Gastroesophageal sphincter (tissue), 4 donors: ENCODE results near the gene ACP1. TPM values are rescaled to one million over a fixed set of nuclear protein-coding genes. Genes with fewer than 3 reads are reported as not detected.

Experiments
- ATAC-seq: fragments of 150-250 bp; one replicate; pipeline ENCODE4 v1.9.1; 2016; ENCODE audit warnings: mild to moderate bottlenecking, moderate library complexity
- H3K27ac ChIP-seq, 4 donors: fragments of 200-600 bp; sonication (generic) in 3 of 4; 1 replicate in 3 of 4; 2 replicates in 1 of 4; pipeline ENCODE4 v1.5.1; 2016 to 2019
- H3K27me3 ChIP-seq: fragments of 200-600 bp; sonication (generic); one replicate; pipeline ENCODE4 v1.5.1; 2019
- H3K36me3 ChIP-seq, 2 donors: fragments of 200-600 bp; sonication (generic); one replicate each; pipeline ENCODE4 v1.5.1; 2019; ENCODE audit warnings: control low read depth in 1 of 2
- H3K4me1 ChIP-seq, 3 donors: fragments of 200-600 bp; sonication (generic); 1 replicate in 2 of 3; 2 replicates in 1 of 3; pipeline ENCODE4 v1.5.1; 2016 to 2019; ENCODE audit warnings: control low read depth in 2 of 3
- H3K4me3 ChIP-seq, 2 donors: fragments of 200-600 bp; sonication (generic); one replicate each; pipeline ENCODE4 v1.5.1; 2019; ENCODE audit warnings: mild to moderate bottlenecking in 1 of 2, moderate library complexity in 1 of 2
- H3K9me3 ChIP-seq, 3 donors: fragments of 200-600 bp; sonication (generic); one replicate each; pipeline ENCODE4 v1.5.1; 2017 to 2019; ENCODE audit warnings: control low read depth in 2 of 3
- CTCF ChIP-seq, 4 experiments: fragments of 200-600 bp in 2 of 4; fragments of 450-650 bp in 2 of 4; sonication (generic) in 1 of 4; IDR thresholded peaks; one replicate each; pipeline ENCODE4 v1.5.1; 2017 to 2019; ENCODE audit warnings: antibody characterized with exemption in 4 of 4, mild to moderate bottlenecking in 2 of 4, moderate library complexity in 2 of 4
- EP300 ChIP-seq: sonication (generic); formaldehyde crosslinking; IDR thresholded peaks from one replicate; pipeline ENCODE4 v1.6.1; 2017; ENCODE audit warnings: antibody characterized with exemption, mild to moderate bottlenecking
- POLR2A ChIP-seq, 2 donors: fragments of 450-650 bp; IDR thresholded peaks; one replicate each; pipeline ENCODE4 v1.6.1; 2017; ENCODE audit warnings: antibody characterized with exemption in 2 of 2, mild to moderate bottlenecking in 2 of 2, moderate library complexity in 1 of 2
- POLR2AphosphoS5 ChIP-seq: sonication (generic); formaldehyde crosslinking; IDR thresholded peaks from one replicate; pipeline ENCODE4 v1.6.1; 2017; ENCODE audit warnings: antibody characterized with exemption
- WGBS, 2 donors: methylation state at CpG; one replicate each; pipeline ENCODE4 v1.1.5; 2018; ENCODE audit warnings: low coverage in 1 of 2; 5-methylcytosine and 5-hydroxymethylcytosine counted together
- total RNA-seq, 4 donors: library from RNA; depleted of rRNA; stranded (reverse); fragments of >200 nt; gene quantifications; one replicate each; pipeline ENCODE4 v1.1.0, GENCODE V29; 2016

The ACP1 gene
- total RNA-seq, 4 donors from 2014 or later, result 79.5 to 115 (median 82.0) TPM

- no peaks in the 10 kb centered on the region for H3K9me3 ChIP-seq
- ATAC-seq, result no peak
- H3K27me3 ChIP-seq, result peaks cover 62% of the 10 kb centered on the region
- TF ChIP-seq POLR2AphosphoS5, result no peak
- no peak for TF ChIP-seq POLR2A (IDR thresholded peaks at IDR 0.05)
- no peak for TF ChIP-seq EP300
- no peak for TF ChIP-seq CTCF (IDR thresholded peaks at IDR 0.05)
- H3K4me1 ChIP-seq, result peaks cover 4 to 35% (median 12%) of the 10 kb centered on the region in 3 donors
- peak within 1 kb of the TSS; percentile 22 to 55 for H3K4me3 ChIP-seq
- WGBS, 2 donors, result 3% methylated on average over 19 of the region's 128 CpGs; no CpG with 5 or more reads in 1 of the 2 donors
- H3K27ac ChIP-seq, result no peak within 1 kb of the TSS
- H3K36me3 ChIP-seq, result peaks cover 0 to 8% of the 10 kb centered on the region in 2 donors
Observed at GRCh38 chr2:287911-288757, 23.4 kb downstream of the ACP1 start, which contains the start of gene ALKAL2. Gene ALKAL2, minus strand, starts transcription at chr2:288091. Its CDS starts 256 bp downstream, at chr2:287835.

- H3K4me1 ChIP-seq, result peaks cover 4 to 35% (median 12%) of the 10 kb centered on the region in 3 donors
- no peak overlapping the region for H3K27ac ChIP-seq
- TF ChIP-seq CTCF (IDR thresholded peaks at IDR 0.05), result no peak
- TF ChIP-seq POLR2AphosphoS5, result no peak
- TF ChIP-seq EP300, result no peak
- TF ChIP-seq POLR2A (IDR thresholded peaks at IDR 0.05), result no peak
- H3K4me3 ChIP-seq, result peak overlapping the region in 1 of 2 donors; percentile 55
- H3K9me3 ChIP-seq, result no peaks in the 10 kb centered on the region
- 0% methylated on average over 3 of the region's 42 CpGs; no CpG with 5 or more reads in 1 of the 2 donors for WGBS, 2 donors
- H3K27me3 ChIP-seq, result peaks cover 66% of the 10 kb centered on the region
- no peak for ATAC-seq
- H3K36me3 ChIP-seq, result peaks cover 0 to under 1% of the 10 kb centered on the region in 2 donors
Observed at GRCh38 chr2:288758-289361, 24.1 kb downstream of the ACP1 start.

GRCh38 chr2:289362-290089 lies 24.8 kb downstream of the ACP1 start:
- WGBS, 2 donors, result 0 to 1% methylated on average over 7 to 34 of the region's 60 CpGs
- Histone ChIP-seq H3K27ac (no peak overlapping the region), H3K27me3 (peaks cover 69% of the 10 kb centered on the region), H3K36me3 (no peaks in the 10 kb centered on the region), H3K9me3 (no peaks in the 10 kb centered on the region), H3K4me3 (peak overlapping the region; percentile 8 to 55), H3K4me1 (peaks cover 4 to 35% (median 12%) of the 10 kb centered on the region in 3 donors)
- TF ChIP-seq EP300, result no peak
- peak; percentile 28 for TF ChIP-seq POLR2AphosphoS5
- no peak for ATAC-seq

- Histone ChIP-seq H3K4me3 (peak overlapping the region; percentile 8 to 55), H3K4me1 (peaks cover 4 to 35% (median 12%) of the 10 kb centered on the region in 3 donors), H3K36me3 (no peaks in the 10 kb centered on the region), H3K27ac (no peak overlapping the region), H3K9me3 (no peaks in the 10 kb centered on the region), H3K27me3 (peaks cover 75% of the 10 kb centered on the region)
- peak; percentile 69 for ATAC-seq
- TF ChIP-seq CTCF (IDR thresholded peaks at IDR 0.05) (peak; percentile 40 to 72 (median 58)), POLR2A (IDR thresholded peaks at IDR 0.05) (no peak)
- WGBS, 2 donors, result 7 to 16% methylated on average over 9 to 15 of the region's 15 CpGs
Observed at GRCh38 chr2:290090-290722, 25.5 kb downstream of the ACP1 start.

GRCh38 chr2:295090-295489 lies 30.3 kb downstream of the ACP1 start:
- H3K27ac ChIP-seq, result no peak overlapping the region
- ATAC-seq, result no peak
- H3K36me3 ChIP-seq, result no peaks in the 10 kb centered on the region
- H3K9me3 ChIP-seq, result peaks cover 0 to 6% (median 0%) of the 10 kb centered on the region in 3 donors
- H3K4me1 ChIP-seq, result peaks cover 0 to 2% (median 0%) of the 10 kb centered on the region in 3 donors
- no peak overlapping the region for H3K4me3 ChIP-seq
- WGBS, 2 donors, result 80 to 86% methylated on average over 3 to 5 of the region's 5 CpGs
- TF ChIP-seq CTCF (IDR thresholded peaks at IDR 0.05) (no peak), EP300 (no peak), POLR2AphosphoS5 (no peak), POLR2A (IDR thresholded peaks at IDR 0.05) (no peak)
- H3K27me3 ChIP-seq, result peaks cover 75% of the 10 kb centered on the region
